C1 segment of cervical spinal cord (tissue), 14 donors: ENCODE results near the gene GTSF1L.
"Not testable (repeated sequence)": the region's sequence is repeated elsewhere in the genome, so short reads cannot be mapped to it uniquely, and the experiment has no call there.

Experiments
- DNase-seq, 14 donors: peaks; one replicate each; lab custom pipeline; 2025; lab: John Stamatoyannopoulos, UW

GTSF1L gene

DNA sequence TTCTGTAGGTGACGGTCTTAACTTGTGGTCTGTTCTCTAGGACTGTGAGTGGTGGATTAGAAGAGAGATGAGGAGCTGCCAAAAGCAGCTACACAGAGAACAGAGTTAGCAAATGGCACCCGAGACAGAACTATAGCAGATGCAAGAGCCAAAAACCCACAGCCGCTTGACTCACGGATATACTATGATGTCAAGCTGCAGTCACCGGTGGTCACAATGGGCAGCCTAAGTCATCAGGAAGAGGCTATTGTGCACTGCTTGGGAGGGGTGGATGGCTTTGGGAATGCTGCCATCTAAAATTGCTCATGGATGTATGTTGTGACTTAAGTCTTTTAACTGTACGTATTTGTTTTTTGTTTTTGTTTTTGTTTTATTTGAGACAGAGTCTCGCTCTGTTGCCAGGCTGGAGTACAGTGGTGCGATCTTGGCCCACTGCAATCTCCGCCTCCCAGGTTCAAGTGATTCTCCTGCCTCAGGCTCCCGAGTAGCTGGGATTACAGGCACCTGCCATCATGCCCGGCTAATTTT lies at the start of gene GTSF1L:
Gene GTSF1L (minus strand): TSS at position 192 of the 528 bp plus-strand sequence. CDS start 308 bp downstream, outside the sequence.
- DNase-seq, result no peak

DNA sequence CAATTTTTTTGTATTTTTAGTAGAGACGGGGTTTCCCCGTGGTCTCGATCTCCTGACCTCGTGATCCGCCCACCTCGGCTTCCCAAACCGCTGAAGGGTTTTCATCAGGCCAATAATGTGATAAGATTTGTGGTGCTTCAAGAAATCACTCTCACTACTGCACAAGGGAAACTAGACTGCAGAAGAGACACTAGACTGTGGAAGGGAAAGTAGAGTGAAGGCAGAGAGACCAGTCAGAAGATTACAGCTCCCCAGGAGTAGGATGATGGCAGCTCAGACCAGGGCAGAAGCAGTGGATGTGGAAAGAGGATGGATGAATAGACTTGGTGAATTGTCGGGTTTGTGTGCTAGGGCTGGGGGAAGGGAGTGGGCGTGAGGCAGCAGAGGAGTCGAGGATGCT lies 48.0 kb upstream of the GTSF1L start:
- no peak for DNase-seq

DNA sequence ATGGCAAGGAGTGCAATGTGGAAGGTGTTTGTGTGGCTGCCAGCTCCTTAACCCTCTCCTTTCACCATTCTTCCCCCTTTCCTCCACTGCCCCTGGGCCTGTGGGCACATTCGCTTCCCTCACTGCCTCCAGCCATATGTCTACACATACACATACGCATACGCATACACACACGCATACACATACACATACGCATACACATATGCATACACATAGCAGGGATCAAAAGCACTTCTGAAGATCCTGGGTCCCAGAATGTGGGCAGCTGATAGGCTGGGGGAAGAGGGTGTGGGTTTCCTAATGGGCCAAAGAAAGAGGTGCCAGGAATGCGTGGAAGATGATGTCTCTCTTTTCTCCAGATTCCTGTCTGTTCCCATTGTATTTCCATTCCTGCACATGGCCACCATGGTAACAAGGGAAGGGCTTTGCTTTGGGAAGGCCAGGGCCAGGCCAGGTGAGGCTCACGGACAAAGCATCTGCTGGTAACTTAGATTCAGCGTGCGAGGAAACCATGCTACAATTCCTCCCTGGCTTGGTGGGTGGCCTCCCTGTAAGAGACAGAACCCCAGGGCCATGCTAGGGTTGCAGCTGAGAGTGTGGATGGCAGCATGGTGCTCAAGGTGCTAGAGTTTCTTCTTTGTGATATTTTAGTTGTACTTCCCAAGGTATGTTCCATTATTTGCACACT lies 44.8 kb upstream of the GTSF1L start:
- no peak for DNase-seq

DNA sequence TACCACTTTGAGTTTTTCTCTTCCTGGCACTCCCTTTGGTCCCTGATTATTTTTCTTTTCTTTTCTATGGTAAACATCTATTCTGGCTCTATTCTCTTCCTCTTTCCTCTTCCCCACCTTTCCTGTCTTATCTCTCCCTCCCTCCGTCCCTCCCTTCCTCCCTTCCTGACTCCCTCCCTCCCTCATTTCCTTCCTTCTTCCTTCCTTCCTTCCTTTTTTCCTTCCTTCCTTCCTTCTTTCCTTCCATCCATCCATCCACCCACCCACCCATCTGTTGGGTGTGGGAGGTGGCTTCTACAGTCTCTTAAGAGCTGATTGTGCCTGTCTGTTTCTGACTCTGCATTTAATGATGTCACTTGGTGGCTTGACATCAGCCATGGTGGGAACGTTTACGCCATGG lies 43.5 kb upstream of the GTSF1L start:
- DNase-seq, result no peak

DNA sequence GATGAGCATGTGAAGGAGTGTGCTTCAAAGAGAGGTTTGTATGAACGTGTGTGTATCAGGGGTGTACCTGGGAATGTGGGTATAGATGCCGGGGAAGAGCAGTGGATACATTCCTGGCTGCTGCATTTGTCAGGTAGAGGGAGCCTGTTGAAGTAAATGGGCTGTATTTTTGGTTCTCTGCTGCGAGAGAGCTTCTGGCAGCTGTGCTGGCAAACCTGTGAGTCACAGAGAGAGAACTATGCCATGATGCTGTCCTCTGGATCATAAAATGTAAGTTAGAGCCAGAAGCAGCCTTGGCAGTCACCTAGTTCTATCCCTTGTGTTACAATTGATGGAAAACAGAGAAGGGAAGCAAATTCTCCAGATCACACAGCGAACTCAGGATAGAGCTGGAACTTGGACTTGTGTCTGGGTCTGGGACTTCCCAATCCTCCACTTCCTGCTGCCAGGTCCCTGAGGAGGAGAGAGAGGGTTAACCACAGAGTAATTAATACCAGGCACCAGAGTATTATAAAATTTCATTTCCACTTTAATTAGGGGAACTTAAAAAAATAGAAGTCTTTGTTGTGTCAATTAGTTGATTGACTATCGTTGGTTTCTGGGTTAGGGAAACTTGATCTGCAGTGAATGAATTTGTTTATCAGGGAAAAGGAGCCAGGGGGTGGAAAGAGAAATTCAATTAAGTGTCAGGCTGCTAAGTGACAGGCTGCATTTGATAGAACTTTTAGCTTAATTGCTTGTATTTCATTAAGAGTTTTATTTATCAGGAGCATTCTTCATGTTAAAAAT lies 41.1 kb upstream of the GTSF1L start:
- peak in 2 of 14 donors; percentile 7 to 30 for DNase-seq

DNA sequence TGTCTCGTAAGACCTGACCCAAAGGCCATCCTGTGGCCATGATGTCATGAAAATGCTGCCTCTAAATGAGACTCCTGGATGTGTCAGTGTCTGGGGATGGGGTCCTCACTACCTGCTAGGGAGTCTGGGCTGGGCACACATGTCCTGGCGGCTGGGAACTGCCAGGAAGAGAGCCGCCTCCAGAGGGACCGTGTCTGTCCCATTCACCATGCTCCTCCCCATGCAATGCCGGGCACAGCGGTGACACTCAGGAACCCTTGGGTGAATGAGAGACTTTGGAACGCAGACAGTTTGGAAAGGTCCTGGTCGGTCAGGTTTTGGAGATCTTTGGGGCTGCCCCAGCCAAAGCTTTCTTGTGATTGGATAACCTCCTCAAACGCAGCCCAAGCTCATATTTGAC lies 40.1 kb upstream of the GTSF1L start:
- peak in 2 of 14 donors; percentile 24 to 35 for DNase-seq

DNA sequence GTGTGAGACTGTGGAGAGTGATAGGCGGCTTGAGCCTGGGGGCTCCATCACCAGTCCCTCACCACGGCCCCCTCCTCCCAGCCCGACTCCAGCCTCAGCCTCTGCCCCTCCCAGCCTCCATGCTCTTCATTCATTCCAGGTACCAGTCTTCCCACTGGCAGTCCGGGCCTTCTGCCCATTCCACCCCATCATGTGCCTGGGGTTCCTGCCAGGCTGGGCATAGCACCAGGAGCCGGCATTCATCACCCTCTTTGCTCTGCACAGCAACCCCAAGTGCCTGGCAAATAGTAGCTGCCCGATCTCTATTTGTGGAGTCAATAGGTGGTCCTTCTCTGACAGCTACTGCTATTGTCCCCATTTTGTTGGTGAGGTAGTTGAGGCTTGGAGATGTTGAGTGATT lies 39.6 kb upstream of the GTSF1L start:
- DNase-seq, result peak; percentile 7 to 94 (median 71)

DNA sequence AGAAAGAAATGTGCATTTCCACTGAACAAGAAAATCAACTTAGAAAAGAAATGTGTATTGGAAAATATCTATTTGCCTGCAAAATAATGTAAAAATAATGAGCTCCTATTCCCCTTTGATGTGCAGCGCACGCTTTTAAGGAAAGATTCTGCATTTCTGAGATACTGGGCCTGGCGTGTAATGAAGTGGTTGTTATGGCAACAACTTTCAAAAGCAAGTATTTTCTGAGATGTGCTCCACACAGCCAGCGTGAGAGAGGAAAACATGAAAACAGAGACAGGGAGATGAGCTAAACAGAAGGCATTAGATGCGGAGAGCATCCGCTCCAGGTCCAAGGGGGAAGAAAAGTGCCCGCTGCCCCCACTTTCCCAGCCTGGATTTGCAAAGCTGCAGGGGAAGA lies 39.1 kb upstream of the GTSF1L start:
- DNase-seq, result no peak

DNA sequence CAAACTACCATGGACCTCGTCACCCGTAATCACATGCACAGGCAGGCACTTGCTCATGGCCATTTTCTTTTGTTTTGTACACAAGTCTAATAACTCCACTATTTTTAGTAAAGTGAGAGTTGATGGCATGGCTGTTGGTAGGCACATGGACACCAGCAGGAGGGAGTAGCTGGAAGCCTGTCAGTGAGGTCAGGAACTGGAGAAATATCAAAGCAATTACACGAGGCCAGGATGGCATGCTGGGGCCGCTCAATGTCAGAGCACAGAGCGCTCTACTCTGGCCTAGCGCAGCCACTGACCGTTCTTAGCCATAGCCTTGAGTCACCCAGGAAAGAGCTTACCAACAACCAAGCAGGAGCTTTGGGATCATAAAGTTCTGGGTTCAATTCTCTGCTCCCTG lies 36.1 kb upstream of the GTSF1L start:
- DNase-seq, result peak in 2 of 14 donors; percentile 21 to 92

DNA sequence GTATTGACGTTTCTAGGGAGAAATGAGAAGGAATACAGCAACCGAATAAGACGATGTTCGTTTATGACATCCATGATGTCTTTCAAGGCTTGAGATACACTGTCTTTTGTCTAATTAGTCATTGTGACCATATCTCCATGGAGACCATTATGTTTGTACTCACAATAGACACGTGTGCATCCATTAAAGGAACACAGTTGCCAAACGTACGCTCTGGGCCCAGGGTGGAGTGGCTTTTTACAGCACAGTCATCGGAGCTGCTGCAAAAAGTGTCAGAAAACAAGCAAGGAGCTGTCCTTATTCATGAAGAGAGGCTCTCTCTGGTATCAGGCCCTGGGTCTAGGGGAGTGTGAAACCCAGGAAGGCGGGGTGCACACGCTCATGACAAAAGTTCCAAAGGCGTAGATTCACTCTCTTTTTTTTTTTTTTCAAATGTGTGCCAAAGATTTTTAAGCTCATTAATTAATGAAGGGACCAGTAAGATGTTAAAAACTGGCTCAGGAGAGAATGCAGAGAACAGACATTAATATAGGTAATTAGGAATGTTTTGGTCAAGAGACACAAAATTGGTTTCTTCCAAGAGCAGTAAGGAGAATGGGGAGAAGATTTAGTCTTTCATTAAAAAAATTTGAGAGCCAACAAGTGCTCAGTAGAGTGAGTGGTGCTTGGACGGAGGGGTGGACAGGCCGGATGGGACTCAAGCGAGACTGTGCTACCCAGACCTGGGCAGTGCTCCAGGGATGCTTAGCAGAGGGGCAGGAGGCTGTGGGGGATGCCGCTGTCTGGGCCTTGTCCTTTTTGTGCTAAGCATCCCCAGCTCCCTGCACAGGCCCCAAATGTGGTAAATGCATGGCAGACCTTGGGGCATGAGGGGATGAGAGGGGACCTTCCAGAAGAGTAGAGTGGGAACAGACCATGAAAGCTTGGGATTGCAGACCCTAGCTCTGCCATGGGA lies 34.9 kb upstream of the GTSF1L start:
- no peak for DNase-seq

DNA sequence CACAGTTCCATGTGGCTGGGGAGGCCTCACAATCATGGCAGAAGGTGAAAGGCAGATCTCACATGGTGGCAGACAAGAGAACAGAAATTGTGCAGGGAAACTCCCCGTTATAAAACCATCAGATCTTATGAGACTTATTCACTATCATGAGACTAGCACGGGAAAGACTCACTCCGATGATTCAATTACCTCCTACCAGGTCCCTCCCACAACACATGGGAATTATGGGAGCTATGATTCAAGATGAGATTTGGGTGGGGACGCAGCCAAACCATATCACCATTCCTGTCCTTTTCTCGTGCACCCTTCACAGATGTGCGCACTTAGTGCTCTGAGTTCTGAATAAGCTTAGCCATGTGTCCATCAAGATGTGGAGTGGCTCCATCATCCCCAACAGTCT lies 31.1 kb upstream of the GTSF1L start:
- not testable (repeated sequence) for DNase-seq

DNA sequence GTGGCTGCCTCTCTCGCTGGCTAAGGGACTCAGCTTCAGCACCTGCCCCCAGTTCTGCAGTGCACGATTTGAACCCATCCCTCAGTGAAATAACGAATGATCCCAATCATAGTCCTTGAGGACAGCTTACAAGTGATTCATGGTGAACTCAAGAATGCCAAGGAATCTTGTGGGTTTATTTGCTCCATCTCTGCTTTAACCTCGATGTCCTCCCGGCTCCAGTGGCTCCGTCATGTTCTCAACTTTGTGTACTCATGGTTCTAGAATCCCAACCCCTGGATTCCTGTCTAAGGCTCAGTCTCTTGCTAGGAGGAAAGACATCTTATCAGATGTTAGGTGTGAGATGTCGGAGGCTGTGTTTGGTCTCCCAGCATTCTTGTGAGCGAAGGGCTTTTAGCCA lies 29.0 kb upstream of the GTSF1L start:
- DNase-seq, result no peak

DNA sequence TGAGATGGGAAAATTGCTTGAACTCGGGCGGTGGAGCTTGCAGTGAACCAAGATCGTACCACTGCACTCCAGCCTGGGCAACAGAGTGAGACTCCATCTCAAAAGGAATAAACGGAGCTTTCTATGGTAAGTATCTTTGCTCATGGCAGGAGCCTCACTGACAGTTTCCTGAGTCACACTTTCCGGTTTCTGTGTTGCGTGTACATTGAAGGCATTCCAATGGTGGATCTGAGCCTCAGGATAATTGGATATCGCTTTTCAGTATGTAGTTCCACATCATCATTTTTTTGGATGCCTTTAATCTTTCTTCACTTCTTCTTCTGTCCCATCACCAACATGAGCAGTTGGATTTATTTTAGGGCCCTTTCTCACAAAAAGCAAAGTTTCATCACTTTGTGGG lies 28.6 kb upstream of the GTSF1L start:
- DNase-seq, result no peak

DNA sequence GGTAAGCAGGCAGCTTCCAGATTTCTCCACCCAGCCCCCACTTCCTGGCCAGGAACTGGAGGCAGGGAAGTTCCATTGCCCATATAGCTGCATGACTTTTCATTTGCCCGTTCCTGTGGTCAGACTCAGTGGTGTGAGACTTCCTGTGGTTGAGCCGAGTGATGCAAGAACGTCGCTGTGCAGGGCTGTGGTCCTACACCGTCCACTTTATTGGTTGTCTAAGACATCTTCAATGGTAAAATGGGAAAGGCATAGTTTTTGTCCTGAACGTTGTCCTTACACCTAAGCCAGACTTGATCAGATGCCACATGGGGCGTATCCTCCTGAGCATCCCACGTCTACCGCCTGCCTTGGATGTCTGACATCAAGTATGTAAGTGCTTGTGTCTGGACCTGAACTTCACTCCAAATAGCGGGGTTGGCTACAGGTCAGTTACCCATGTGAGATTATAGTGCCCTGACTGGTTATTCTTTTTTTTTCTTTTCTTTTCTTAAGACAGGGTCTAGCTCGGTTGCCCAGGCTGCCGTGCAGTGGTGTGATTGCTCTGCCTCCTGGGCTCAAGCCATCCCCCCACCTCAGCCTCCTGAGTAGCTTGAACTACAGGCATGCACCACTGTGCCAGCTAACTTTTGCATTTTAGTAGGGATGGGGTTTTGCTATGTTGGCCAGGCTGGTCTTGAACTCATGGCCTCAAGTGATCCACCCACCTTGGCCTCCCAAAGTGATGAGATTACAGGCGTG lies 25.9 kb upstream of the GTSF1L start:
- DNase-seq, result peak in 3 of 14 donors; percentile 1 to 46 (median 5)

DNA sequence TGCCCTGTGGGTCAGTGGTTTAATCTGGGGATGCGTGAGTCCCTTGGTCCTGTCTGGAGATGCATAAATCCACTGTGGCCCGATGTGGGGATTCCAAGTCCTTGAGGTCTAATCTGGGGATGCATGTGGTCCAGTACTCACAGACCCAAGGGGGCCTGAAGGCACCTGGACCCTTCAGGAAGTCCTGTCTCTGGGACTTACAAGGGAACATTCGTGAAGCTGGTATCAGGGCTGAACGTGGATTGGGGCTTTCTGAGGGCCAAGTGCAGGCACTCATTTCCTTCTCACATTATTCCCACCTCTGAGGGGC lies 25.2 kb upstream of the GTSF1L start:
- no peak for DNase-seq

DNA sequence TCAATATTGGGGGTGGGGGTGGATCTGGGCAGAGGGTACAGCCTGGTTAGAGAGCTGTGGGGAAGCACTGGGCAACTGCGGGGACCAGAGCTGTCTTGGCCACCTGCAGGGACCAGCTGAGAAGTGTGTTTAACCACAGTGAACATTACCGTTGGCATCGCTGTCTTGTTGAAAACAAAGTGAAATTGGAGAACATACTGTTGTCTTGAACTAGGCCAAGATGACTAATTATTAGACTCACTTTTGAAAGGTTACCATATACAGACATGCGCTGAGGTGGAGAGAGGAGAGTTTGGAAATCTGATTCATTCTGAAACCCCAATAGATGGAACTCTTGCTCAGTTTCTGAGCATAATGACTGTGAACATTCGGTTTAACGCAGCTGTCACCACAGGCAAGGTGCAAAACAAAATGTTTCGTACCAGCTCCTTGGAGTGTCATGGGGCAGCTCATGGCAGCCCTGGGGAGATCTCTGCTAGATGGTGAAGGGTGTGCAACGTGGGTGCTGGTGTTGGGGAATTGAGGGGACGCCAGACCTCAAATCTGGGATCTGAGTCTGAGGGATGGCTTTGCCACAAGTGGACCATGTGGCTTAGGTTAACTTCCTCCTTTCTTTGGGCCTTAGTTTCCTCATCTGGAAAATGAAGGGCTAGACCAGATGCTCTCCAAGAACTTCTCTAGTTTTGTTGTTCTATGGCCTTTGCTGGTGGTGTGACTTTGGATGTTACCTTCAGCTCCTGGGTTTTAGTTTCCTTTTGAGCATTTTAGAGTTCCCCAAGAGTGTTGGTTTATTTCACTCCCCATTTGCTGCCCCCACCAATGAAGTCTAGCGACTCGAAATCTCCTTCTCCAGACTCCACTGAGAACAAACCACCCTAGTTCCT lies 24.6 kb upstream of the GTSF1L start:
- DNase-seq, result no peak

DNA sequence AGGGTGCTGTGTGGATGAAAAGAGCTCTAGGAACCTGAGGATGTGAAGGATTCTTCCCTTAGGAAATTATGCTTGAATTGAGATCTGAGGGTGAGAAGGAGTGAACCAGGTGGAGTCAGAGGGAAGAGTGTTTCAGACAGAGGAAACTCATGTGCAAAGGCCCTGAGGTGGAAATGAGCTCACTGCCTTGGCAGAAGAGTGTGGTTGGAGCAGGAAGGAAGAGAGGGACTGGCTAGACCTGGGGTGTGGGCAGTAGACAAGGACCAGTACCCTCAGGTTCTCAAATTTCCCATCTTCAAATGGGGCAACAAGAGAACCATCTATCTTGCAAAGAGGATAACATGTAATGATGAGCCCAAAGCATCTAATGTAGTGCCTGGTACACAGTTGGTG lies 24.0 kb upstream of the GTSF1L start:
- DNase-seq, result no peak

DNA sequence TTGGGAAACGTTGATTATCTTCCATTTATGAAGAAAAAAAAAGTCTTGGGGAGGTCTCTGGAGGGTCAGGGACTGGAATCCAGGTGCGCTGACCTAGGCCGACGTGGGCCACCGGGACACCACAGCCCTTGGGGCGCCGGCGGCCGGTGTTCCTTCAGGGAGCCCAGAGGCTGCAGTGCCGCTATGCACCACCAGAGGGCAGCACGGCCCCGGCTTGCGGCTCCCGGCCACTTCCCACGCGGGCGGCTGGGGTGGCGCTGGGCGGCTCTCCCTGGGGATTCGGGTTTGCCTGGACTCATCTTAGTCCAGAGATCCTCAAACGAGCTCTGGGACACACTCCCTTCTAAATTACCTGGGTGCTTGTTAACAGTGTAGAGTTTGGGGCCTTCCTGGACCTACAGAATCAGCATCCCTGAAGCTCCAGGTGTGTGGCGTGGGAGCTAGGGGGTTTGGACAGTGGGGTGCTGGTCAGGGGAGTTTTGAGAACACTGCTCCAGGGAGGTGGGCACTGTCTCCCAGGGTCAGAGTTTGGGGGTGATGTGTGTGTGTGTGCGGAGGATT lies 23.0 kb upstream of the GTSF1L start:
- peak in 13 of 14 donors; percentile 5 to 78 (median 31) for DNase-seq

DNA sequence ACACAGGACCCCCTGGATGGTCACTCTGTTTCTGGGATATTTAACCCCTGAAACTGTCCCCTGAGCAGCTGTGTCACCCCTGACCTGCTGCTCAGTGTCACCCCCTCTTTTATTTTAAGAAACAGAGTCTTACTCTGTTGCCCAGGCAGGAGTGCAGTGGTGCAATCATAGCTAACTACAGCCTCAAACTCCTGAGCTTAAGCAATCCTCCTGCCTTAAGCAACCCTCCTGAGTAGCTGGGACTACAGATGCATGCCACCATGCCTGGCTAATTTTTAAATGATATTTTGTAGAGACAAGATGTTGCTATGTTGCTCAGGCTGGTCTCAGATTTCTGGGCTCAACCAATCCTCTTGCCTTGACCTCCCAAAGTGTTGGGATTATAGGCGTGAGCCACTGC lies 21.5 kb upstream of the GTSF1L start:
- DNase-seq, result no peak
